ENCODE results near the gene KCTD8.

Gene KCTD8

DNA sequence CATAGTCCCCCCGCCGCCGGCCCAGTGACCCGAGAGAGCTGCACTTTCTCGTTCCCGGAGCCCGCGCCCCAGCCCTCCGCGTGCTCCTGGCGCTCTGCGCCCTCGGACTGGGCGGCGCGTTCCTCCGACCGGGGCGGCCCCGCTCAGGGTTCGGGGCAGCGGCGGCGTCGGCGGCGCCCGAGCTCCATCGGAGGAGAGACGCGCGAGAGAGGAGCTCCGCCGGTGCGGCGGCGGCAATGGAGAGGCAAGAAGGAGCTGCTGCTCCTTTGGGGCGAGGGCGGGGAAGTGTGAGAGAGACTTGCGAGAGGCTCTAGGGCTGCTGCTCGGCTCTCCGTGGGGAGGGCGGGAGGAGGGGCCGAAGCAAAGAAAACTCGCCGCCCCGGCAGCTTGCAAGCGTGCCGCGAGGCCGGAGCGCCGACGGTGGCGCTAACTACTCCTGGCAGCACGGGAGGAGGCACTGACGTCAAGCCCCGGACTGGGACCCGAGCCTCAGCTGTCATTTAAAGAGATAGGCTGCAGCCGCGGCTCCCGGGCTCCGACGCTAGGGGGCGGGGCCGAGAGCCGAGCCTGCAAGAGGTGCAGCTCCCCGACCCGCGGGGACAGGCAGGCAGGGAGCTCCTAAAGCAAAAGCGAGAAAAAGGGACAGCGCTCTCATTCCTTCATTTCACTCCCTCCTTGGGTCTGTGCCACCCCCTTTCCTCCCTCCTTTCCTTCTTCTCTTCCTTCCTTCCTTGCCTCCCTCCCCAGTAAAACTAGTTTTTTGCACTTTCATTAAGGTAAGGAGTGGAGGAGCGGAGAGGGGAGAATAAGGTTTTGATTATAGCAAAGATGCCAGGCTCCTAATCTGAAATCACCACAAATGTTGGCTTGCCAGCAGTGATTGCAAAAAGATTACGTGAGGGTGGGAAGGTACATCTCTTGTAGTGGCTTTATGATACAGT, at the start of gene KCTD8:
KCTD8 (minus strand) TSS at position 289 of the 941 bp plus-strand sequence.
- DNase-seq, result peak; percentile 80

DNA sequence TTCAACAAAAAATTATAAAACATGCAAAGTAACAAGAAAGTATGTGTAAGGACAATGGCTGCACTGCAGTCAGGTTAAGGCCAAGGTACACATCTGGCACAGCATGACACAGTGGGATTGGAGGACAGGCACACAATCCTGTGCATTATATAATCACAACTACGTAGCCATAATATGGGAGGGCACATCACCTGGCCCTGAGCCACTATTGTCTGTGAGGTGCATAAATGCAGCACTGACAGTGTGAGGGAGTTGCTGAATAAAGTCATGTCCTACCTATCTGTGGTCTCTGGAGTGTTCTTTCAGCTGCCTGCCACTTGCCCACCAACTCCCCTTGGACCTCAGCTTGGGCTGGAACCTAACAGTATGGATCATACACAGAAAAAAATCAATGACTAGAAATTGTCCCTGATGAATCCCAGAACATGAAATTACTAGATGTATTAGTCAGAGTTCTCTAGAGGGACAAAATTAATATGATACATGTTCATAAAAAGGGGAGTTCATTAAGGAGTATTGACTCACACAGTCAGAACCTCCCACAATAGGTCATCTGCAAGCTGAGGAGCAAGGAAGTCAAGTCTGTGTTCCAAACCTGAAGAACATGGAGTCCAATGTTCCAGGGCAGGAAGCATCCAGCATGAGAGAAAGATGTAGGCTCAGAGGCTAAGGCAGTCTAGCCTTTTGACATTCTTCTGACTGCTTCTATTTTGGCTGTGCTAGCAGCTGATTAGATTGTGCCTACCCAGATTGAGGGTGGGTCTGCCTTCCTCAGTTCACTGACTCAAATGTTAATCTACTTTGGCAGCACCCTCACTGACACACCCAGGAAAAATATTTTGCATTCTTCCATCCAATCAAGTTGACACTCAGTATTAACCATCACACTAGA, 46.4 kb upstream of the KCTD8 start:
- no peak for DNase-seq

DNA sequence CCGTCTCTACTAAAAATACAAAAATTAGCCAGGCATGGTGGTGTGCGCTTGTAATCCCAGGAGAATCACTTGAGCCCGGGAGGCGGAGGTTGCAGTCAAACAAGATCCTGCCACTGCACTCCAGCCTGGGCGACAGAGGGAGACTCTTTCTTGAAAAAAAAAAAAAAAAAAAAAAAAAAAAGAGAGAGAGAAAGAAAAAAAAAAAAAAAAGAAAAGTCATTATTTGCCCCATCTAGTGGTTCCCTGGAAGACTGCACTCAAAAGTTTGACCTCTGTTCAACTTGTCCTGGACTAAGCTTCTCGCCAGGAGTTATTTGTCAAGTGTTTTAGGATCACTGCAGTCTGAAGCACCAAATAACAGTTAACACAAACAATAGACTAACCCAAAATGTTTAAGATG, 45.3 kb upstream of the KCTD8 start:
- DNase-seq, result no peak

DNA sequence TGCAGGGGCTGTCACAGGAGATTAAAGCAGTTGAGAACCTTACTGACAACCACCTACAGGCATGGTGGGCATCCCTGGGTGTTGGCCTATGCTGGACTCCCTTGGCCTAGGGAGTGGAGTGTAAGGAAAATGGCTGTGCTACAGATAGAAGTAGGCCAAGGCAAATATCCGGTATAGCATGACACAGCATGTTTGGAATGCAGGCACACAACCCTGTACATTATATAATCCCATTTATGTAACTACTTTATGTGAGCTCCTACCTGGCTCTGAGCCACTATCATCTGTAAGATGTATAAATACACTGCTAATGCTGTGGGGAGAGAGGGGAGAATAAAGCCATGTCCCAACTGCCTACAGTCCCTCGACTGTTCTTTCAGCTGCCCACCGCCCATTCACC, 38.7 kb upstream of the KCTD8 start:
- DNase-seq, result peak; percentile 10

DNA sequence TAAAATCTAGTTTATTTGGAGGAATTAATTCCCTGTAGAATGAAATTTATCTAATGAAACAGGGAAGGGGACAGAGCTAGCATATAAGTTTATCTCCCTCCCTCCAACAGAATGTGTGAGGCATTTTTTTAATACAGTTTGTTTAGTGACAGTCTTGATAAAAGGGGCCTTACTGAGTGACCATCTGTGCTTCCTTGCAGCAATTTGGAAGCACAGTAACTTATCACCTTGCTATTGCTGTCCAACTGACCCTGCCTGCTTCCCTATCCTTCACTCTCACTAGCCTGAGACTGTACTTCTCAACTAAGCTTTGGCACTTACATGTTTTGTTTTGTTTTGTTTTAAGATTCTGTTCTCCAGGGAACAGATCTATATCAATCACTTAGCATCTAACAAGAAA, 31.1 kb upstream of the KCTD8 start:
- DNase-seq, result no peak

DNA sequence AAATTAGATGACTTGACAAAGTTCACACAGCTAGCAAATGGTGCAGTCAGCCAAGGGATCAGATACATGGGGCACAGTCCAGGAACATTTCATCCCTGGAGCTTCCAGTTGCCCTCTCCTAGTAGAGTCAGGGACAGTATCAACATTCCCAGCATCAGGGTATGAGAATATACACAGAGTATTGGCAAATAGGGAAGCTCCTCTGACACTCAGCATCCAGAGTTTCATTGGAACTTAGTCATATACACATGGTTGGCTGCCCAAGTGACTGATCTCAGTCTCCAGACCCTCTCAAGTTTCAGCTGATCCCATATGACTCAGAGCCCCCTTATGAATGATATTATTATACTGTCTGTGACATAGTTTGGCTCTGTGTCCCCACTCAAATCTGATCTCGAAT, 13.7 kb upstream of the KCTD8 start:
- no peak for DNase-seq

DNA sequence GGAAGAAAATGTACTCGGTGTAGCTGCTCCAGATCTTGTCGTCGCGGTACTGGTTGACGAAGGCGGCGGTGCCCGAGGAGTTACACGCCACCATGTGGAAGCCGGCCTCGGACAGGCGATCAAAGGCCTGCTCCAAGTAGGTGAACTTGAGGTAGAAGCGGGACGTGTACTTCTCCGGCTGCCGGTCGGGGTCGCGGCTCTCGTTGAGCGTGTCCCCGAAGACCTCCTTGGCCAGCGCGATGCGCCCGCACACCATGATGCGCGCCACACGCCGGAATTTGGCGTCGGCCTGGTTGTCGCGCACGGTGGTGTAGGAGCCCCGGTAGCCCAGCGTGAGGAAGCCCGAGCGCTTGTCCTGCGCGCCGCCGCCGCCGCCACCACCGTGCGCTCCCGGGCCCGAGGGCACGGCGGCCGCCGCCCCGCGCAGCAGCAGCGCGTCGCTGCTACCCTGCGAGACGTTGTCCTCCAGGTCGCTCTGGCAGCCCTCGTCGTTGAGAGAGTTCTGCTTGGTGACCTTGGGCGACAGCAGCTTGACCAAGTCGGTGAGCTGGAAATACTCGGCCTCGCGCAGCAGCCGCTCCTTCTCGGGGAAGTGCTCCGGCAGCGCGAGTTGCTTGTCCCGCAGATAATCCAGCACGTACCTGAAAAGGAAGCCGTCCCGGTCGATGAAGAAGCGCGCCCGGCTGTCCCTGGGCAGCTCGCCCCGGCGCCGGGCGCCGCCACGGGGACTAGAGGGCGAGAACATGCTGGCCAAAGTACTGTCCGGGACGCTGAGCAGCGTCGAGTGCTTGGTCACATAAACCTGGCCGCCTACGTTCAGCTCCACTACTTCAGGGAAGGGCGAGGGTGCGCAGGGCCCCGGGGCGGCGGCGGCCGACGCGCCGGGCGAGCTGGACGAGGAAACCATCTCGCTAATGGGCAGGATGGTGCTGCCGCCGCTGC, 775 bp downstream of the KCTD8 start:
- DNase-seq, result peak; percentile 46

DNA sequence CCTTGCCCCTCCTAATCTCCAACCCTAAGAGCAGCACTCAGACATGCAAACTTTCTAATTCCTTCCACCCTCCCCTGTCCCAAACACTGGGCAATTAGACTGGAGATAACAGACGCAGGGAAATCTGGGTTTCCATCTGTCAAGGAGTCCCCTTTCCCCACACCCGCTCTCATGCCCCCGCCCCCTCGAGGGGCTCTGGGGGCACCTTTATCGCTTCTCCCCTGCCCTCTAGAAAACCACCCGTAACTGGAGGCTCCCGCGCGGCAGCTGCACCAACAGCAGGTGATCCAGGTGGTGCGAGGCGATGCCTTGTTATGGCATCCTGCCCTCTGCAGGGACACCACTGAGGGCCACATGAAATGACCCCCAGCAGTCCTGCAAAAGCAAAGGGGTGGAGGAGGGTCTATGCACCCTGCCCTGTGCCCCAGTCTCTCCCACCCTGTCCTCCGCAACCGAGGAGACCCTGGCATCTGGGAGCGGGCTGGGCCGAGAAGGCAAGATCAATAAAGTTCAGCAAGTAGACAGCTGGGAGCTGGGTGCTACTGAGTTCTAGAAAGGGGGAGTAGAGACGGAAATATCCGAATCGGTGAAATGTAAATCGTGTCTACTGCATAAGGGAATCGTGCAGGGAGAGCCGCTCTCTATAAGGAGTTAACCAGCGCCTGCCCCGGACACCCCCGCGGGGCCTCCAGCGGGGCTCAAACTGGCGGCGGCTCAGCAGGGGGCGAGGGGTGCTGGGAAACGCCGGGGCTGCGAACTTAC, 1.6 kb downstream of the KCTD8 start:
- DNase-seq, result peak; percentile 21

DNA sequence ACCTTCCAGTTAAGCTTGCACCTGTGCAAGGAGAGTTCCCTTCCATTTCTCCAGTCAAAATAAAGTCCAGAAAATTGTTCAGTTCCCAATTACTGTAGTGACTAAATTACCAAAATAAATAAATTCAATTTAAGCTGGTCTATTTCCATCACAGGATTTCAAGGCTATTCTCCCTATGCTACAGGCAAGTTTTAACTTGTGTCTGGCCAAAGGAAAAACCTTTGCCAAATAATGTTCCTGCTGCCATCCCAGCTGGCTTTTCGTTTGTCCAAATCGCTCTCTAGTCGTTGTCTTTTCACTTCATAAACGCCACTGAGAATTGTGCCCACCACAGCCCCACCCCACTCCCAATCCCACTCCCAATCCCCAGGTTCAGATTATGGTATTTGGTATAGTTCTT, 2.4 kb downstream of the KCTD8 start:
- peak; percentile 32 for DNase-seq

DNA sequence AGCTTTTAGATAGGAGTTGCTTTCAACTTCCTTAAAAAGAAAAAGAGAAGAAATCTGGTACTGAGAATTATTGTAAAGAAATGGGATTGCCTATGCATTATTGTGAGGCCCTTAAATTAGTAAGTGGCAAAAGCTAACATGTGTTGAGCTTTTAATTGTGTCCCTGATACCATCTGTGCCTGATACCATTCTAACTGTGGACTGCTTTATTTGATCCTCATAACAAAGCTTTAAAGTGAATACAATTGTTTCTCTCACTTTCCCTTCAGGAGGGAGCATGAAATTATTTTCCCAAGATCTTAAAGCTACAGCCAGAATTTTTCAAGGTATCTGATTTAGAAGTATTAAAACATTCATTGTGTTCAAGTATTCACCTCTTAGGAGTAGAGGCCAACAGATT, 9.9 kb downstream of the KCTD8 start:
- DNase-seq, result no peak

DNA sequence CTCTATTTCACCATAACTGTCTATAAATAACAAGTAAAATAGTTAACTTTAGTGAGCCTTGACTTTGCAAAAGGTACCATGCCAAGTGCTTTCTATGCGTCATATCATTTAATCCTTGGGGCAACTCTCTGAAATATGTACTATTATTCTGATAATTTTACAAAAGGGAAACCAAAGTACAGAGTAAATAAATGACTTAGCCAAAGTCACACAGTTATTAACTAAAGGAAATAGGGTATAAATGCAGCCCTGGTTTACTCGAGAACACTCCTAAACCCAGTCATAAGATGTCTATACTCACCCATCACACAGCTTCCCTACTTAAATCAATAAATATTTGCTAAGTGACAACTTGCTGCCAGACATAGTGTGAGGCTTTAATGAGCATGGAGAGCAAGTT, 14.4 kb downstream of the KCTD8 start:
- no peak for DNase-seq

DNA sequence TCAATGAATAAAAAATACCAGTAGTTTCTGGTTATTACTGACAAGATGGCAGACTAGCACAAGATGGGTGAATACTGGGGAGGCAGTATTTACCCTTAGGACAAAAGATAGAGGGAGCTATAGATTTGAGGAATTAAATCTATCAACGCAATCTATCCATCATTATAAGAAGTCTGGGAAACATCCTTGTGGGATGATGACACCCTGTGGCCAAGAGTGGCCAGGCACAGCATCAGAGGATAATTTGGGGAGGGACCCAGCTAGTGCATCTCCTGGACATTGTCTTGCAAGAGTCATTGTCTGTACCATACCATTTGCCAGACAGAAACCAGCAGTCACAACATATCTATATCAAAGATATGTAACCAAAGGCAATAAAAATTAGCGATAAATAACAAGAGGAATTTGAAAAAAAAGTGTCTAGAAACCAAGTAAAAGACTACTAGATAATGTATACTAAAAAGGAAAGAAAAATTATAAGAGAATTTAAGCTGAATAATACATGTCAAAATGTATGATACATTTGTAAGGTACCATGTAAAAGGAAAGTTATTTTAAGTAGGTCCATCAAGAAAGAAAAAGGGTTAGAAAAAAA, 22.9 kb downstream of the KCTD8 start:
- peak; percentile 18 for DNase-seq

DNA sequence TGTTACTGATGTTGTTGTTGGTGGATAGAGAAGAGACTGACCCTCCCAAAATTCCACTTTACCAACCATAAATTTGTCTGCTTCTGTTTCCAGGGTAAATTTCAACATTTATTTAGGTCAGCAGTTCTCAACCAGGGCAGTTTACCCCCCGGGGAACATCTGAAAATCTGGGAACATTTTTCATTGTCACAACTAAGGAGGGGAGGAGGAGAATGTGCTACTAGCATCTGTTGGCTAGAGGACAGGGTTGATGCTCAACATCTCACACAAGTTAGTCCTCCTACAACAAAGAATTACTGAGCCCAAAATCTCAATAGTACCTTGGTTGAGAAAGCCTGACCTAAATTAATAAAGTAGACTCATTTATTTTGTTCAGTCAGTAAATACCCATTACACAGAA, 25.7 kb downstream of the KCTD8 start:
- DNase-seq, result no peak

DNA sequence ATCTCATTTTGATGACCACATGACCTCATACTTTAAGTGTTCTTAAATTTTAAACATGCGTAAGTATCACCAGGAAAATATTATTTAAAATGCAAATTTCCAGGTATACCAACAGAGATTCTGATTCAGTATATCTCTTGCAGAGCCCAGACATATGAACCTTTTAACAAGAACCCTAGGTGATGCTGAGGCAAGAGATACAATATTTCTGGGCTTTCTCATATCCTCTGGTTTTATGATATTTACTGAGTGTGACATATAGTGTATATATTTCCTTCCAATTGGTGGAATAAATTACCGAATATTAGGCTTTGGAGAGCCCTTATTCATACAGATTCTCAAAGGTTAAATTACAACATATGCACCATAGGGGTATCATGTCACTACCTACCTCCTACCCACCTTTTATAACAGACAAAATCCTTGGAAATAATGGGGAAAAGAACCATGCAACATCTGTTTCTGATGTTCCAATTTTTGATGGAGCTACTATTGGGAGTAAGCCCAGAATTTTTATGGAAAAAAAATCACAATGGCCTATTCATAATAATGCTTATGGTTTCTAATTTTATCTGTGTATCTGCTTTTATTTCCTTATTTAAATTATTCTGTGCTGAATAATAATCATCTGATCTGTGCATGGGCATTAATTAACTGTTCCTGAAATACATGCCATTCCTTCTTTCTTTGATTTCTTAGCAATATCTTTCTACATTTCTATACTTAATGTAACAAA, 27.1 kb downstream of the KCTD8 start:
- DNase-seq, result no peak

DNA sequence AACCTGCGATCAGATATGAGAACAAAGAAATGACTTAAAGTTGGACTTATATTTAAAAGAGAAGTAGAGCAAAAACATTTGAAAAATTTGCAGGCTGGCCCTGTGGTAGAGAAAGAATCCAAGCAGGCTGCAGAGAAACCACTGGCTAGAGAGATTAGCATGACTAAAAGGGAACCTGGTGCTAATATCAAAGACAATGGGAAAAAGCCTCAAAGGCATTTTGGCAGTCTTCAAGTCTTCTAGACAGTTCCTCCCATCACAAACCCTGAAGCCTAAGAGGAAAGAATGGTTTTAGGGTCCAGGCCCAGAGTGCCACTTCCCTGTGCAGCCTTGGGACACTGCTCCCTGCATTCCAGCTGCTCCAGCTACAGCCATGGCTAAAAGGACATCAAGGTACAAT, 33.4 kb downstream of the KCTD8 start:
- no peak for DNase-seq

DNA sequence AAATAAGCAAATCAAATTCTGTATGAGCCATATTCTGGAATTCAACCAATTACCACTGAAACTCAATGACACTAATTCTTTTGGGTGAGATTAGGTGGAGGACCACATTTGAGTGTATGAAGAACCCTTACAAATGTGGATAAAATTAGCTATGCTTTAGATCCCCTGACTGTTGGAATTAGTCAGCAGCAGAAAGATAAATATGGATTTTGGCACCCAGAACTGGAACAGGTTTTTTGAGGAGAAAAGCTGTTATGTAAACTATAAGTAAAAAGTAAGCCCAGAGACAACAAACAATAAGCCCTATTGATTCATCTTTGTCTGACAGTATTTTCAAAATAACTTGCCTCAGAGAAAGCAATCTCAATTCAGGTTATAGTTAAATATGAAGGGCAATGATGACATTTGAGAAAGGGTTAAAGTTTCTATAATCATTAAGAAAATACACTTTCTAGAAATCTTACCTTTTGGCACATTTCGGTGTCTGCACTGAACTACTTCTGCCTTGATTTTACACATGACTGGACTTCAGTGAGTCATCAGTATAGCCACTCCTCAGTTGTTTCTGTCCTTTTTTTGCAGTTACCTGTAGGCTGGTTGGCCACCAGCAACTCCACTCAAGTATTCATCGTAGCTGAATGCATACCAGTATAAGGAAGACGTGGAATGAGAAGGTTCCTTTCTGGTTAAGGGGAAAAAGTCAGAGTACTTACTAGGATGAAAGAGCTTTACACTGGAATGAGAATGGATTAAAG, 80.0 kb downstream of the KCTD8 start:
- DNase-seq, result no peak

DNA sequence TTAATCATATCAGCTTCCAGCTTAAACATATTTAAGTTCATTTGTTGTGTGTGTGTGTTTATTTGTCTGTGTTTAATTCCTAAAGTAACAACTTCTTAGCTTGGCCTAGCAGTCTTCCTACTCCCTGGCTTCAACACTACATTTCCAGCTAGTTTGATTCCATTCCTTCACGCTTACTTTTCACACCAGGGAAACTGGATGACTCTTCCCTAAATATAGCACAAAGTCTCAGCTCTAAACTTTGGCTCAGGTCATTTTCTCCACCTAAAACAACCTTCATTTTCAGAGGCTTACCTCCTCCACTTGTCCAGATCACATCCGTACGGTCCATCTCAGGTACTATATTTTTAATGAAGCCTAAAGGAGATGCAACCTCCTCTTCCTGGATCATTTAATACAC, 94.4 kb downstream of the KCTD8 start:
- DNase-seq, result no peak

DNA sequence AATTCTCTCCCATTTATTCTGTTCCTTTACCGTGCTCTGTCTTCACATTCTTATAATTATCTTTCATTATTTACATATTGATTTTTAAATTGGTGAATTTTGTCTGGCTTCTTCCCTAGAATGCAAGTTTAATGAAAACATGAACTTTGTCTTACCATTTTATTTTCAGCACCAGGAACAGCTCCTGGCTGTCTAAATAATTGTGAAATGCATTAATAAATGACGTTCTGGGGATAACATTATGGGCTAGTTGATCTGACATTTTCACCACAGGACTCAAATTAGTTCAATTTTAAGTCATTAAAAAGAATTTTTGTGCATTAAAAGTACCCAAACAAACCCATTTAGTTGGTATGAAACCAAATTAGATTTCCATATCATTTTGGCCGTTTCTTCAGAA, 97.5 kb downstream of the KCTD8 start:
- no peak for DNase-seq

DNA sequence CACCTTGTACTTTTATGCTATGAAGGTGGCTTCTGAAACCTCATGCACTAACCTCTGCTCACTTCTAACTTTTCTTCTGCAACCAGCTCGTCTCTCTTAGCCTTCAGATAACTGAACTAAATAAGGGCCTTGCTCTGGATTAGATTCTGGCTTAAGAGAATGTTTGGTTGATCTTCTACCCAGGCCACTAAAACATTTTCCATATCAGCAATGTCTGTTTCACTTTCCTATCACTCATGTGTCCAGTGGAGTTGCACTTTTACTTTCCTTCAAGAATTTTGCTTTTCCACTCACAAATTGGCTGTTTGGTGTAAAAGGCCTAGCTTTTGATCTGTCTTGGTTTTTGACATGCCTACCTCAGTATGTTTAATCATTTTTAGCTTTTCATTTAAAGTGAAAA, 105.8 kb downstream of the KCTD8 start:
- no peak for DNase-seq

DNA sequence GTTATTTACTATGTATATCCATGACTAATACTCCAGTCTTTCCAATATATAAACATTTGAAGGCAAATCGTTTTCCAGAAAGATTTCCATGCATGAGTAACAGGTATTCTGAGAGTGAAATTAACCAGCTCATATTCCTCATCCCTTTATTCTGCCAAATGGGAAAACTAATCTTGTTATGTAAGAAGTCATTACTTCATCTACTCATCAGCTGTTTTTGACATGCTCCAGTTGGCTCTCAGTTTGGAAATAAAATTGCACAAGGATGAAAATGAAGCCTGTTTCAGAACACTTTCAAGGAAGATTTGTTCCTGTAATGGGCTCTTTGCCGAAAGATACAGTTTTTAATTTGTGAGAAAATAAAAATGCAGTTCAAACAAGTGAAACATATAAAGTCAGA, 121.9 kb downstream of the KCTD8 start:
- no peak for DNase-seq
